ENCODE data around the gene HOMER2.
"Not testable (repeated sequence)": the region's sequence is repeated elsewhere in the genome, so short reads cannot be mapped to it uniquely, and the experiment has no call there.

HOMER2 gene

GRCh38 chr15:82963471-82964341 lies 11.2 kb upstream of the HOMER2 start:
- no peak for DNase-seq

GRCh38 chr15:82960766-82961165 lies 8.2 kb upstream of the HOMER2 start:
- no peak for DNase-seq

- DNase-seq: no peak
Measured at GRCh38 chr15:82959423-82959822, 6.9 kb upstream of the HOMER2 start.

- no peak for DNase-seq
Measured at GRCh38 chr15:82958638-82959037, 6.1 kb upstream of the HOMER2 start.

GRCh38 chr15:82951472-82952157 lies 905 bp downstream of the HOMER2 start:
- DNase-seq: no peak

GRCh38 chr15:82950746-82951370 lies 1.7 kb downstream of the HOMER2 start:
- peak; percentile 19 for DNase-seq

- no peak for DNase-seq
Measured at GRCh38 chr15:82950295-82950694, 2.2 kb downstream of the HOMER2 start.

- DNase-seq: no peak
Measured at GRCh38 chr15:82946155-82946701, 6.3 kb downstream of the HOMER2 start.

GRCh38 chr15:82945326-82945725 lies 7.2 kb downstream of the HOMER2 start:
- no peak for DNase-seq

- no peak for DNase-seq
Measured at GRCh38 chr15:82944821-82945220, 7.7 kb downstream of the HOMER2 start.

GRCh38 chr15:82944056-82944455 lies 8.5 kb downstream of the HOMER2 start:
- DNase-seq: no peak

GRCh38 chr15:82943176-82943575 lies 9.3 kb downstream of the HOMER2 start:
- DNase-seq: no peak

- DNase-seq: no peak
Measured at GRCh38 chr15:82942691-82943090, 9.8 kb downstream of the HOMER2 start.

- DNase-seq: not testable (repeated sequence)
Measured at GRCh38 chr15:82939678-82940077, 12.8 kb downstream of the HOMER2 start.

GRCh38 chr15:82937712-82938058 lies 14.8 kb downstream of the HOMER2 start:
- no peak for DNase-seq

- DNase-seq: no peak
Measured at GRCh38 chr15:82936966-82937711, 15.4 kb downstream of the HOMER2 start.

GRCh38 chr15:82935382-82935781 lies 17.1 kb downstream of the HOMER2 start:
- DNase-seq: no peak

- DNase-seq: no peak
Measured at GRCh38 chr15:82934100-82934880, 18.2 kb downstream of the HOMER2 start.

- DNase-seq: peak; percentile 35
Measured at GRCh38 chr15:82933576-82933975, 18.9 kb downstream of the HOMER2 start.

- no peak for DNase-seq
Measured at GRCh38 chr15:82931221-82931620, 21.3 kb downstream of the HOMER2 start.

GRCh38 chr15:82930461-82930860 lies 22.1 kb downstream of the HOMER2 start:
- DNase-seq: no peak

GRCh38 chr15:82928711-82929110 lies 23.8 kb downstream of the HOMER2 start:
- no peak for DNase-seq
